Kidney capillary endothelial cell (primary cell): Measurements from ENCODE around the gene BAMBI.
"Not testable (repeated sequence)": the region's sequence is repeated elsewhere in the genome, so short reads cannot be mapped to it uniquely, and the experiment has no call there.

Experiments
- DNase-seq: peaks from one replicate; pipeline ENCODE4 v3.0.0-alpha.2; 2018; ENCODE audit warnings: low spot score

Gene BAMBI

GRCh38 chr10:28676968-28677887 lies at the start of gene BAMBI:
Gene BAMBI (plus strand): TSS chr10:28677521. CDS start chr10:28677898, 377 bp downstream.
- peak; percentile 85 for DNase-seq

- peak; percentile 65 for DNase-seq
Observed at GRCh38 chr10:28628184-28628893, 49.0 kb upstream of the BAMBI start.

- DNase-seq = no peak
Observed at GRCh38 chr10:28631896-28632583, 45.3 kb upstream of the BAMBI start.

- no peak for DNase-seq
Observed at GRCh38 chr10:28632584-28632945, 44.8 kb upstream of the BAMBI start.

GRCh38 chr10:28633750-28634149 lies 43.6 kb upstream of the BAMBI start:
- DNase-seq = no peak

GRCh38 chr10:28637346-28637745 lies 40.0 kb upstream of the BAMBI start:
- no peak for DNase-seq

- DNase-seq = no peak
Observed at GRCh38 chr10:28638392-28638791, 38.9 kb upstream of the BAMBI start.

GRCh38 chr10:28640551-28640950 lies 36.8 kb upstream of the BAMBI start:
- no peak for DNase-seq

GRCh38 chr10:28644647-28645046 lies 32.7 kb upstream of the BAMBI start:
- no peak for DNase-seq

- no peak for DNase-seq
Observed at GRCh38 chr10:28652106-28652505, 25.2 kb upstream of the BAMBI start.

- DNase-seq = no peak
Observed at GRCh38 chr10:28652703-28653102, 24.6 kb upstream of the BAMBI start.

- DNase-seq = not testable (repeated sequence)
Observed at GRCh38 chr10:28658824-28659223, 18.5 kb upstream of the BAMBI start.

GRCh38 chr10:28661035-28661434 lies 16.3 kb upstream of the BAMBI start:
- no peak for DNase-seq

GRCh38 chr10:28663576-28664368 lies 13.5 kb upstream of the BAMBI start:
- peak; percentile 83 for DNase-seq

- no peak for DNase-seq
Observed at GRCh38 chr10:28664369-28664740, 13.0 kb upstream of the BAMBI start.

GRCh38 chr10:28666751-28667467 lies 10.4 kb upstream of the BAMBI start:
- no peak for DNase-seq

- DNase-seq = no peak
Observed at GRCh38 chr10:28668363-28669226, 8.7 kb upstream of the BAMBI start.

GRCh38 chr10:28669227-28670173 lies 7.8 kb upstream of the BAMBI start:
- no peak for DNase-seq

- DNase-seq = no peak
Observed at GRCh38 chr10:28674782-28675181, 2.5 kb upstream of the BAMBI start.
